A172 (cell line): Measurements from ENCODE around the gene PGBD5. TPM values are rescaled to one million over a fixed set of nuclear protein-coding genes. Genes with fewer than 3 reads are reported as not detected.

Source experiments
- DNase-seq: peaks from one replicate; pipeline ENCODE4 v3.0.0-alpha.2; 2015; ENCODE audit warnings: low spot score
- total RNA-seq: library from RNA; depleted of rRNA; stranded (reverse); fragments of >200 nt; shearing (Covaris generic); gene quantifications from 2 replicates; pipeline ENCODE4 v1.2.3, GENCODE V29; 2014

PGBD5 gene
- total RNA-seq, 1 experiment from 2014 or later: 2.2 TPM

DNA sequence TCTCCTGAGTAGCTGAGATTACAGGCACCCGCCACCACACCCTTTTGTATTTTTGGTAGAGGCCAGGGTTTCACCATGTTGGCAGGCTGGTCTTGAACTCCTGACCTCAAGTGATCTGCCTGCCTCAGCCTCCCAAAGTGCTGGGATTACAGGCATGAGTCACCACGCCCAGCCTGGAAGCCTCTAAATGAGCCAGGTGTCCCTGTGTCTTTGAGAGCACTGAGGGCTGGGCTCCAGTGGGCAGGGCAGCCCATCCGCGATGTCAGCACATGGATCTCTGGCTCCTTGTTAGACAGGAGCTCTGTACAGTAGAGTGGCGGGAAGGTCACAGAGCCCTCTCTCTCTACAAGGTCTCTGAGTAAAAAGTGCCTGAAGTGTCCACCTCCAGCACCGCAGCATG, 124.3 kb downstream of the PGBD5 start:
- no peak for DNase-seq

DNA sequence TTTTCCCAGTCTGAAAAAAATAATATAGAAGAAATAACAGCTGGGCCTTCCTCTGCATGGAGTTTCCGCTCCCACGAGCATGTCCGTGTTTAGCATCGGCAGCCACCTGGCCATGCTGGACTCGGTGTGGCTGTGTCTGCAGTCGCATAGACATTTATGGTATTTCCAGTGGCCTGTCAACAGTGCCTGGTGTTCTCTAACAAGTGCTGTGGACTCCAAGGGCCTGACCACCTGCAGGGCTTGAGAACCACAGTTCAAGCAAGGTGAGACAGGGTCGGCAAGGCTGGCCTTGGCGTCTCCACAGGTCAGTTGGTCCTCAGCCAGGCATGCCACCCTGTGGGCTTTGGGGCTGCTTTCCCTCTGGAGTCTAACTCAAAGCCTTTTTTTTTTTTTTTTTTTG, 124.8 kb downstream of the PGBD5 start:
- no peak for DNase-seq

DNA sequence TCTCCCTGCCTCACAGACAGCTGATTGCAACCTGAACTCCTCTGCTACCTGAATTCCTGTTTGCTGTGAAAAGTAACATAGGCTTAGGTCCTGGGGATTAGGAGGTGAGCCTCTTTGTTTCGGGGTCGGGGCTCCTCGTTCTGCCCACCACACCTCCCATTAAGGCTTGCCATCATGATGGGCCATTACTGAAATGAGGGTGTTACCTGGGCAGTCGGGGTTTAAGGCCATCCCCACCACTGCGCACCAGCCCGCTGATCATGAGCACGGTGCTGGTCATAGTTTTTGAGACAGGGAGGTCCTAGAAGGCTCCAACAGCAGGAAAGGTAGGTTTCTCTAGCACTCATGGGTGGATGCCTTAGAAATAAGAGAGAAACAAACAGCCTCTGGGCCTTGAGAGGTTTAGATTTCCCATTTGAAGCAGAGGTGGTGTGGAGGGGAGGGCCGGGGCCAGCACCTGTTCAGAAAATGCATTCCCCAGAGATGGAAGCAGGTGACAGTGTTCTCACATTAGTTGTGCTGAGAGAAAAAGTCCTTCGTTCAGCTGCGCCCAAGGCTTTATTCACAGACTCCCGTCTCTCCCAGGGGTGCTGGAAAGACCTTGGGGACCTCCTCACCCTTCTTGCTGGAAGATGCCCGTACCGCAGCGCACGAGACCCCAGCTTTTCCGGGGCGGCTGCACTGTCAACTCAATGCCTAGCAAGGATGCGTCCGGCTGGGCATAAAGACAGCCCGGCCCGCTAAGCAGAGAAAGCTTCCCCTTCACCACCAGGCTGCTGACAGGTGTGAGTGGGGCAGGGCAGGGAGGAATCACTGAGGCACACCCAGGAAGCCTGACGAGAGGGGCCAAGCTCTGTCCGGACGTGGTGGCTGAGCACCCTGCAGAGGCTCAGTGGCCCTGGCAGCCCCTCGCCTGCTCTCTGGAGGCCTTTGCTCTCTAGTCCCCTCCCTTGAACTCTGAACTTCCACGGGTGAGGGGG, 125.5 kb downstream of the PGBD5 start:
- no peak for DNase-seq

DNA sequence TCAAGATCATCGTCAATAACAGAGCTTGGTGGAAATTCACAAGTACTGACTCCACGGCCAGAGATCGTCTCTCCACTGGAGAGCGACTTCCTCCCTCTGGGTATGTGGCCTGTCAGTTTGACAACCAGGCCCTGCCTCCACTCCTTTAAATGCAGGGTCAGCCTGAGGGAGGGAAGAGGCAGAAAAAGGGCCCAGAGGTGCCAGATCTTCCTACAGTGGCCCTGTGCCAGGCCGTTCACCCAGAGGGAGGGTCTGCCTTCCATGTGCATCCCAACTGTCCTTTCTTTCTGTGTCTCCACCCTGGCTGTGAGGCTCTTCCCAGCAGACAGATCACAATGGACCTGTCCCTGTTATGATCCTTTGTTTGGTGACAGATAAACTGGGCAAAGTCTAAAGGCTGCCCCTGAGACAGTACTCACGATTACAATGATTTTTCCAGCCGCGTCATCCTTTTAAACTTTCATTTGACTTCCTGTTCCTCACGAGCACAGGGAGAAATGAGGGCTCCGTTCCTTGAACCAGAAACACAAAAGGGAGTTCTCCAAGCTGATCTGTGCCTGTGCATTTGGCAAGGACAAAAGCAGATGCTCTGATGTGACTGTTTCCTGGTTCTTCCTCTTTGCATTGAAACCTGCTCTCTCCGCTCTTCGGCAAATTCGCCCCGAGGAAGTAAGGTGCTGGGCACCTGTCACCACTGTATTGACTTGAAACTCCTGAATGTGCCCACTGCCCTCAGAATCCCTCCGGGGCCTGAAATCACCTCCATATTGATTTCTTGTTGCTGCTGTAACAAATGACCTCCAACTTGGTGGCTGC, 126.7 kb downstream of the PGBD5 start:
- DNase-seq: no peak

DNA sequence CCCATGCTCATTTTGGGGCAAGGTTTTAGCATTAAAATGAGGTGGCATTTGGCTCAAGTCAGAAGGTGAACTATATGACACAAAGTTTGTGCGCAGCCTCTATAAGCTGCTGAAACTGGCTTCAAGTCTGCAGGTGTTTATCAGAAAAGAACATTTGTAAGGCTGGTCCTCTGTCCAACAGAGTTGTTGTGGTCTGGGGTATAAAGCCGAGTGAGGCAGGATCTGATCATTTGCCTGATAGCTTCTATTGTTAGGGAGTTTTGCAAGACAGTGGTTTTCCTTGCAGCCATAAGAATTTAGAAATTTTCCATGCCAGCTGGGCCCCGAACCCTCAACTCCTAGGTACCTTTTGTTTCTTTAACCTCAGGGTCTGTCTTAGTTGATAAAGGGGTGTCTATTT, 130.8 kb downstream of the PGBD5 start:
- DNase-seq: no peak

DNA sequence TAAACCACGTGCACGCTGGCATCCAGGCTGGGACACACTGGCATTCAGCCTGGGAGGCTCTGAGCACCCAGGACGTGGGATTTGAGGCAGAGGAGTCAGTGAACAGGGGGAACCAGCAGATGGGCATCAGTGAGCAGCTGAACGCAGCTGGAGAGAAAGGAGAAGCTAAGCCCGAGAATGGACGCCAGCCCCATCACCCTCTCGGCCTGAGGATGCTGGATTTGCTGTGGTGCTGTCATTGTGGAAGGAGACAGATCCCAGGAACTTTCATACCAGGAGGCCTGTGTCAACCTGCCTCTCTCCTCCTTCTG, 132.8 kb downstream of the PGBD5 start:
- DNase-seq: no peak

DNA sequence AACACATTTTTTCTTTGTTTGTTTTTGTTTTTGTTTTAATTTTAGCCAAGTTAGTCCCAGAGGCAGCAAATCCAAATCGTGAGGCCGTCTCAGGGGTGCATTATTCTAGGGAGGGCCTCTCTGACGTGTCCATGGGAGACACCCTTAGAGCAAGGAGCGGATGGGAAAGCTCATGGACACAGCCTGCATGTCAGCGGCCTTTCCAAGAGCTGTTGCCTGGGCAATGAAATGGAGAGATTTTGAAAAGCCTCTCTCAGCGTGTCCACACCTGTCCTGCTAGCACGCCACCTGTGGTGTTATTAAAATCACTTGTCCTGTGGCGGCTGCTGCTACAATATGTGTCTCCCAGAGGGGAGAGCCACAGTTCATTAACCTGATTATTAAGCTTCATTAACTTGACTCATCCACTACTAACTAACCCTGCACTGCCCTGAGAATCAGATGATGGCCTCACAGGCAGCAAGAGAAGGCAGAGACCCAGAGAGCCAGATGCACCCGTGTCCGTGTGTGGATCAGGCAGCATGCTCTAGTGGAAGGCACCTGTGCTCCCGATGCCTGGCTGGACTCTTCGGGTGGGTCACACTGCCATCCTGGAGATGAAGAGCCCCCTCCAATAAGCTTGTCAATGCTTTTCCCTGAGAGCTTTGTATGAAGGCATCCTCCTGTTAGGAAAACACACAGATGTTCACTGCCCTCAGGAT, 133.3 kb downstream of the PGBD5 start:
- no peak for DNase-seq

DNA sequence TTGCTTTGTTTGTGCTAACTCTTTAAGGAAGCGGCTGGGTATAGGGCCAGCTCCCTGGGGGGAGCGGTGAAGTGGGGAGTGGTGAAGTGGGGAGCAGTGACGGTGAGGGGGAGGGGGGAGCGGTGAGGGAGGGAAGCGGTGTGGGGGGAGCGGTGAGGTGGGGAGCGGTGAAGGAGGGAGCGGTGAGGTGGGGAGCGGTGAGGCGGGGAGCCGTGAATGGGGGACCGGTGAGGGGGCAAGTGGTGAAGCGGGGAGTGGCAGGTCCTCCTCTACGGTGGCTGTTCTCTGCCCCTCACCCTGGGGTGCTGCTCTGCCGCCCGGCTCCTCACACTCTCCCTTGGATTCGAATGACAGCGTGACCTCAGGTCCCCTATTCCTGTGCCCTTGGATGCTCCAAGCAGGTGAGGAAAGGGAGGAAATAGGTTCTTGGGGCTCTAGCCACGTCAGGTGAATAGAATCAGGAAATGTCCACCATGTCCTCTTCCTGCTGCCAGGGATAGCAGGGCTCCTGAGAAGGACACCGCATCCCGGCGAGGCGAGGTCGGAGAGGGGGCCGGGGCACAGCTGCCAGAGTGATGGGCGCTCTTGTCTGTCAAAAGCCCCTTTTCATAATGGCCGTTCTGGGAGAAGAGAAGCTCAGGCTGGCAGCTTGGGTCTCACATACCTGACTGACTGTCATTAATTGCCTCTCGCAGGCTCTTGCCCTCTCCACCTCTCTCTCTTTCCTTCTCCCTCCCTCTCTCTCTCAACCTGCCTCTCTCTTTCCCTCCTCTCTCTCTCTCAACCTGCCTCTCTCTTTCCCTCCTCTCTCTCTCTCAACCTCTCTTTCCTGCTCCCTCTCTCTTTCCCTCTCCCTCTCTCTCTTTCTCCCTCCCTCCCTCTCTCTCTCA, 134.2 kb downstream of the PGBD5 start:
- no peak for DNase-seq

DNA sequence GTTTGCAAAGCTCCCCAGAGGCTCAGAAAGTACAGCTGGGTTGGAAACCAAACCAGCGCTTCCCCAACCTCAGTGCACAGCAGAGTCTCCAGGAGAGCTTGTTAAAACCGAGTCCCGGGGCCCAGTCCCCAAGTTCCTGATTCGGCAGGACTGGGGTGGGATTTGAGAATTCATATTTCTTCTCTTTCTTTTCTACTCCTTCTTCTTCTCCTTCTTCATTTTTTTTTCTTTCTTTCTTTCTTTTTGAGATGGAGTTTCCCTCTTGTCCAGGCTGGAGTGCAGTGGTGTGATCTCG, 136.8 kb downstream of the PGBD5 start:
- no peak for DNase-seq

DNA sequence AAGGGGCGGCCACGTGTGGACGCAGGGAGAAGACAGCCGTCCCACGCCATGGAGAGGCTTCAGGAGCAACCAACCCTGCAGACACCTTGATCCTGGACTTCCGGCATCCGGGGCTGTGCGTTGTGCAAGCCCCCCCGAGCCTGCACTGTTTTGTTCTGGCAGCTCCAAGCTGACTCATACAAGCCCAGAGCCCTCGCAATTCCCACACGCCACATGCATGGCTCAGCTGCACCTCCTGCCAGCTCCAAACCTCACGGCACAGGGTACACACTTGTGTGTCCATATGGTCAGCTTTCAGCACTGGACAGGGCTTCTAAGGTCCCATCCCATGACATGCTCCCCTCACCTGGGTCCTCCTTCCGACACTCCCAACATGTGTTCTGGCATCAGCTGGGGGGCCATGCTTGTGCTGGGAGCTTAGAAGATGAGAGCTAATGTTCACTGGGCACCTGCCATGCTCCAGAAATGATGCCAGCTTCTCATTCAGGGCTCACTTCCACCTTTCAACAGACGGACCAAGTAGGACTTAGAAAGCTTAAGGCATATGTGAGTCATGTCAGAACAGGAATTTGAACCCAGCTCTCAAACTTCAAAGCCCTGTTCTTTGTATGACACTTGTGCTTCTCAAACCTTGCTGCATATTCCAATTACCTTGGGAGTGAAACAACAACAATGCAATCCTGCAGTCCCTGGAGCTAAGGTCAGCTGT, 137.3 kb downstream of the PGBD5 start:
- DNase-seq: no peak

DNA sequence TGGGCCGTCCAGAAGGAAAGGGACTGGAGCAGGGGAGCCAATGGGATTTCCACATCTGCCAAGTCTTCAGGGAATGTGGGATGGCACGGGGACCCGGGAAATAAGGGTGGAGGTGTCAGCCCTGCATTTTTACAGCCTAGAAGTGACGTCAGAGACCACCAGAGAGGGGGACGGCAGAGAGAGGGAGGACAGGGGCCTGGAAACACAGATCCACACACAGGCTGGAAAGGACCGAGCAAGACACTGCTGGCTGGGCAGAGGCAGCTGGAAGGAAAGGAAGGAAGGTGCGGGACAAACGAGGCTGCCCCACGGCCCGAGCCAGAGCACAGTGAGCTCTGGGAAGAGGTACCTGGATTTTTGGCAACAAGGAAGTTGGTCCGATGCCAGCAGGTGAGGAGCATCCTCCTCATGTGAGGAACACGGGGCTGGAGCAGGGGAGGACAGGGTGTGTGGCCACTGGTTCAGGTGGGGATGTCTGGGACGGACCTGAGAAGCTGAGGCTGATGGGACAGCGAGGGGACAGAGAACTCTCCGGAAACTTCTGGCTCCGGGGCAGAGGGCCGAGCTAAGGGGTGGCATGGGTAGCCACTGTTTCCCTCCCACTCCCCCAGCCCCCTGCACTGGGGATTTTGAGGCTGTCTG, 138.3 kb downstream of the PGBD5 start:
- no peak for DNase-seq

DNA sequence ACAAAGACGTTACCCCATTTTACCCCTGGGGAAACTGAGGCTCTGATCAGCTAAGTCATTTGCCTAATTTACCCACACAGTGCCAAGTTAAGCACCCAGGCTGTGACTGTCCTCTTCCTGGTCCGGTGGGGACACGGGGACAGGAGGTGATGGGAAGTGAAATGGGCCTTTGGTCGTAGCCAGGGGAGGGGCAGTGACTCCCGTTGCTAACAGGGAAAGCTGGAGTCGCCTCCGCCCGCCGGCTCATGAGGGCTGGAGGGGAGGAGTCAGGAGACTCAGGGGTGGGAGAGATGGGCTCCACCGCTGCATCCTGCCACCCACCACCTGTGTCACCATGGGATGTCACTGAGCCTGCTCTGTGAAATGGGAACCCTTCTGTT, 139.3 kb downstream of the PGBD5 start:
- DNase-seq: no peak

DNA sequence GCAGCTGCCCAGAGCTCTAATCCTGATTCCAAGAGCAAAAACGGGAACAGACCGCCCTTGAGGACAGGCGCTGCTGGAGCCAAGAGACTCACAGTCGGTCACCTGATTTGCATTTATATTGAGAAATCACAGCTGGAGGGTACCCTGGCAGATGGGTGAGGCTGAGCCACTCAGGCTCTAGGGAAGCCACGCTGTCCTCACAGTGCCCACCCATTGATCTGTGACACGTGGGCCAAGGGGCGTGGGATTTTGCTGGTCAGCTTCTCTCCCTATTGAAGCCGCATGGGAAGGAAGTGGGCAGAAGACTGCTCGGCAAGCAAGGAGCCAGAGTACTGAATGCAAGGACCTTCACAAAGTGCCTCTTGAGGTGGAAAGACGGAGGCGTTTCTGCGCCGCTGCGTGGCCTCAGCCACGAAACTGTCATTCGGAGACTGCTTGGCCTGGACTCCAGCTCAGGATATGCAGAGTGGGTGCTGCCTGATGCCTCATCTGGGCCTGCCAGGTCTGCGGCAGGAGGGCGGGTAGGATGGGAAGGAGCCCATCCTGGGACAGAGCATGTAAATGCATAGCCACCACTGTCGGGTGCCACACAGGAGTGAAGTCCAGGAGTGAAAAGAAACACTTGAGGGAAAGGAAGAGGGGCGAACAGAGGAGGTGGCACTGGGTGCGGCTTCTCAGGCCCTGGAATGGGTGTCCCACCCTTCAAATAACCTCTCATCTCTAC, 139.8 kb downstream of the PGBD5 start:
- DNase-seq: no peak

DNA sequence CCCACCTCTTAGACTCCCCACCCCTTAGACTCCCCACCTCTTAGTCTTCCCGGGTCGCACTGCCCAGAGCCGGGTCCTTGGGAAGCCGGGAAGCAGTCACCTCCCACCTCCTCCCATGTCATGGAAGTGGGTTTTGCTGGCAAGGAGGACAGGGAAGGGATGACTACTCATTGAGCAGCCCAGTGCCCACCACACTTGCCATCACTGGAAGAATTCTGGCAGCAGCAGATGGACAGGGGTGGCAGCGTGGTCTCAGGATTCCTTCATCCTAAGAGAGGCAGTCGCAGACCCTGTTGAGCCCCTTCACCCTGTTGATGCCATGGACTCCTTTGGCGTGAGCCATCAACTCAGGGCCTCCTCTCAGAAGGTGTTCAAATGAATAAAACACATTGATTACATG, 140.8 kb downstream of the PGBD5 start:
- DNase-seq: no peak

DNA sequence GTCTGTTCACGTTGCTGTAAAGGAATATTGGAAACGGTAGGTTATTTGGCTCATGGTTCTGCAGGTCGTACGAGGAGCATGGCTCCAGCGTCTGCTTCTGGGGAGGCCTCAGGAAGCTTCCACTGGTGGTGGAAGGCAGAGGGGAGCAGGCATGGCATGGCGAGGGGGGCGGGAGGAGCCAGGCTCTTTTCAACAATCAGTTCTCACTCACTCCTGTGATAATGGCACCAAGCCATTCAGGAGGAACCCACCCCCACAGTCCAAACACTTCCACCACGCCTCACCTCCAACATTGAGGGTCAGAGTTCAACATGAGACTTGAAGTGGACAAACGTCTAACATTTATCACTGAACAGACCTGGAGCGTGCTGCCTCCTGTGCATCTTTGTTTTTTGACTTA, 141.2 kb downstream of the PGBD5 start:
- no peak for DNase-seq

DNA sequence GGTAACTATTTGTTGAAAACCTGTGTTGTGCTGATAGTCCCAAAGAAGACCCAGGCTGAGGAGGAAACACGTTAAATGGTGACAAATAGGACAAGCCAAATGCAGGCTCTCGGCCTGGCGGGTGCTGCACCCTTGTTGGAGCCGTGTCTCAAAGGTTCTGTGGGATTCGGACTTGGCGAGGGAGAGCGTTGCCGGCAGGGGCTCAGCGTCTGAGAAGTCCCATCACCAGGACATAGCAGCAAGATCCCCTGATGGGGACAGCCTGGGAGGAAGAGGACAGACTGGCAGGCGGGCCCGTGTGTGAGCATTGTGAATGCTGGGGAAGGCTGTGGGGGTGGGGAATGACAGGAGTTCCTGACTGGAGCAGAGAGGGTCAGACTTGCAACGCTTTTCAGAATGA, 142.5 kb downstream of the PGBD5 start:
- no peak for DNase-seq

DNA sequence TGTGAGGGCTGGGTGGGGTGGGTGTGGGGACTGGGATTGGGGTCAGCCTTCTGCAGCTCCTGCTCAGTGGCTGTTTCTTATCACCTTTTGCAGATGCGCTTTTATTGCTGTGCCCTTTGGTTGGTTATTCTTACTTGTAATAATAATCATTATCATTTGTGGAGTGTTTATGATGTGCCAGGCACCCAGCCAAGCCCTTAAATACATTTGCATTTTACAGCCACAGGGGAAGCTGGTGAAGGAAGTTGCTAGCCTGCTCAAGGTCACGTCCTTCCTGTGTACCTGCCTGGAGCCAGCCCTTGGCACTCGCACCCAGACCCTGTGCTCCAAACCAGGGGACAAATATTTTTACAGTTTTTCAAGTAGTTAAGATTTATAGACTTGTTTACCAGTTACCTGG, 144.0 kb downstream of the PGBD5 start:
- no peak for DNase-seq

DNA sequence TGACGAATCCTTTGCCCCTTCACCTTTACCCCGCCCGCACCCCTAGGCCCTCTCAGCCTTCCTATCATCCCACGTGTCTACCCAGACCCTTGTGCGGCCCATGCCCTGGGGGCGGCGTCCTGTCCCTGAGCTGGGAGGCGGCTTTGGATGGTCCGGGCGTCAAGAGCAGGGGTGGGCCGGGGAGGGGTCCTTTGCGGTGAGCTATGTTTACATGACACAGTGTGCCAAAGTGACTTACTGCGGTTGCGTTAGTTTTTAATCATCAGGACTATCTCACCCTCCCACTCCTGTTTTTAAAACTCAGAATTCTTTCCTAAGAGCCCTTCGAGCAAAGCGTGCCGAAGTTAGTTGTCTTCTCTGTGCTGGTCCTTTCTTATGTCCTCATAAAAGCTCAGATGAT, 144.6 kb downstream of the PGBD5 start:
- DNase-seq: no peak

DNA sequence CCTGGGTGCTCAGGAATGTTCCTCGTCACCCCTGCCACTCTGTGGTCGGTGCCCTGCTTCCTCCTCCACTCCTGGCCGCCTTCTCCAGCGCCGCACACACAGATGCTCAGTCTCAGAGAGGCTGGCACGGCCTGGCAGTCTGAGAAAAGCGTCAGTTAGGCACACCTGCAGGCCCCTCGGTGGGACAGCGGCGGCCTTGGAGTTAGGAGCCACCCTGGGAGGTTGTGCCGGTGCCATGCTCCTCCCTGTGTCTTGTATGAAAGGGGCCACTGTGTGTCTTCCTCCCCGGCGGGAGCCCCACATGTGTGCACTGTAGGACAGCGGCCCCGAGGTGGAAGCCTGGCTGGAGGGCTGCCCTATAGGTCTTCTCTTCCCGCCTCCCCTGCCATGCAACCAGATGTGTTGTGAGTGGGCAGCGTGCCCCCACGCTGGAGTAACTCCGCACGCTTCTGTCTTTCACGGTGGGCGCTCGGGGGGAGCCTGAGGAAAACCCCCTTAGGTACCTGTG, 145.2 kb downstream of the PGBD5 start:
- no peak for DNase-seq
